ENCODE results near the gene ZCCHC14. TPM values are rescaled to one million over a fixed set of nuclear protein-coding genes. Genes with fewer than 3 reads are reported as not detected.

Gene ZCCHC14
- total RNA-seq, 4 donors from 2014 or later: 27.7 to 56.1 (median 36.7) TPM

GRCh38 chr16:87437911-87438610, 54.8 kb downstream of the ZCCHC14 start:
- peaks cover 0 to 29% (median 5%) of the 10 kb centered on the region in 4 donors for H3K4me1 ChIP-seq
- intact Hi-C loops (cut with DNase I; ENCODE audit: low total_unique reads): no loop called here
- no peak overlapping the region for H3K27ac ChIP-seq
- no peak for DNase-seq
- no peak for TF ChIP-seq EP300 (IDR thresholded peaks at IDR 0.05; ENCODE audit: low read depth)
- TF ChIP-seq POLR2AphosphoS5 (IDR thresholded peaks at IDR 0.05): no peak
- no peak for TF ChIP-seq CTCF (IDR thresholded peaks at IDR 0.05)
- TF ChIP-seq POLR2A (IDR thresholded peaks at IDR 0.05): no peak
- H3K27me3 ChIP-seq: no peaks in the 10 kb centered on the region
- H3K4me3 ChIP-seq: no peak overlapping the region
- no peaks in the 10 kb centered on the region for H3K9me3 ChIP-seq
- WGBS, 2 donors (ENCODE audit: low coverage in 1 of 2): 65 to 80% methylated on average over 5 to 17 of the region's 17 CpGs
- no peaks in the 10 kb centered on the region for H3K36me3 ChIP-seq
- in situ Hi-C loops (cut with MboI; ENCODE audit: low pct_ligation_motif_present in 1 of 4, low pct_unique_long_range_greater_than_20kb in 1 of 4, low sequenced_read_pairs in 3 of 4): no loop called here

GRCh38 chr16:87437327-87437726, 55.5 kb downstream of the ZCCHC14 start:
- 94% methylated on average over 14 of the region's 14 CpGs; no CpG with 5 or more reads in 1 of the 2 donors for WGBS, 2 donors (ENCODE audit: low coverage in 1 of 2)
- intact Hi-C loops (cut with DNase I; ENCODE audit: low total_unique reads) (no loop called here), in situ Hi-C loops (cut with MboI; ENCODE audit: low pct_ligation_motif_present in 1 of 4, low pct_unique_long_range_greater_than_20kb in 1 of 4, low sequenced_read_pairs in 3 of 4) (no loop called here)
- no peak overlapping the region for H3K4me3 ChIP-seq
- no peaks in the 10 kb centered on the region for H3K36me3 ChIP-seq
- H3K27ac ChIP-seq: no peak overlapping the region
- peaks cover 0 to 29% (median 5%) of the 10 kb centered on the region in 4 donors for H3K4me1 ChIP-seq
- TF ChIP-seq EP300 (IDR thresholded peaks at IDR 0.05; ENCODE audit: low read depth) (no peak), POLR2AphosphoS5 (IDR thresholded peaks at IDR 0.05) (no peak), POLR2A (IDR thresholded peaks at IDR 0.05) (no peak), CTCF (IDR thresholded peaks at IDR 0.05) (no peak)
- no peak for DNase-seq
- no peaks in the 10 kb centered on the region for H3K27me3 ChIP-seq
- no peaks in the 10 kb centered on the region for H3K9me3 ChIP-seq

GRCh38 chr16:87436225-87437172, 56.3 kb downstream of the ZCCHC14 start:
- Histone ChIP-seq H3K4me1 (peaks cover 0 to 29% (median 7%) of the 10 kb centered on the region in 4 donors), H3K27me3 (no peaks in the 10 kb centered on the region), H3K36me3 (peaks cover 0 to 3% (median 0%) of the 10 kb centered on the region in 4 donors), H3K9me3 (no peaks in the 10 kb centered on the region), H3K27ac (peak overlapping the region; percentile 47 to 70 (median 58)), H3K4me3 (no peak overlapping the region)
- in situ Hi-C loops (cut with MboI; ENCODE audit: low pct_ligation_motif_present in 1 of 4, low pct_unique_long_range_greater_than_20kb in 1 of 4, low sequenced_read_pairs in 3 of 4): no loop called here
- intact Hi-C loops (cut with DNase I; ENCODE audit: low total_unique reads): no loop called here
- TF ChIP-seq POLR2AphosphoS5 (IDR thresholded peaks at IDR 0.05) (no peak), CTCF (IDR thresholded peaks at IDR 0.05) (no peak), POLR2A (IDR thresholded peaks at IDR 0.05) (no peak), EP300 (IDR thresholded peaks at IDR 0.05; ENCODE audit: low read depth) (no peak)
- no peak for DNase-seq
- 69 to 85% methylated on average over 8 to 29 of the region's 29 CpGs for WGBS, 2 donors (ENCODE audit: low coverage in 1 of 2)

All from transverse colon (tissue), 4 donors.